Stimulated activated CD8-positive, alpha-beta memory T cell treated with anti-CD3 and anti-CD28 coated beads, Interleukin-7, amount 100 ng/mL, for 4 hours (primary cell): ENCODE data around the gene SPEM3.
"Not testable (repeated sequence)": the region's sequence is repeated elsewhere in the genome, so short reads cannot be mapped to it uniquely, and the experiment has no call there.

Experiments
- DNase-seq, 2 donors: peaks; one replicate each; pipeline ENCODE4 v3.0.0-alpha.2; 2020; ENCODE audit warnings: low read depth in 2 of 2

The SPEM3 gene

DNA sequence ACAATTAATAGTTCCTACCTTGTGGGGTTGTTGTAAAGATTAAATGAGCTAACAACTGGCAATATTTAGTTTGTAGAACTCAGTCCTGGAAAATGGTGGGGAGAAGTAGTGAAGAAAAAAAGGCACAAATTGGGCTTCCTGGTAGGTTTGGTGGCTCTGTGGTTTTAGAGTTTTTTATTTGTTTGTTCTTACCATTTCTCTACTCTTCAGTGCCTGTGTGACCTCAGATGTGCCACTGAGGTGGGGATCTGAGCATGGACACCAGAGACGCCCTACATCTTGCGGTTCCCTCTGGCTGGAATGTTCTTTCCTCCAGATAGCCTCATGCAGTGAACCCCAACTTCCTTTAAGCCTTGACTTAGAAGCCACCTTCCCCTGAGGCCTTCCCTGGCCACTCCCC is 43.1 kb downstream of the SPEM3 start:
- no peak for DNase-seq

DNA sequence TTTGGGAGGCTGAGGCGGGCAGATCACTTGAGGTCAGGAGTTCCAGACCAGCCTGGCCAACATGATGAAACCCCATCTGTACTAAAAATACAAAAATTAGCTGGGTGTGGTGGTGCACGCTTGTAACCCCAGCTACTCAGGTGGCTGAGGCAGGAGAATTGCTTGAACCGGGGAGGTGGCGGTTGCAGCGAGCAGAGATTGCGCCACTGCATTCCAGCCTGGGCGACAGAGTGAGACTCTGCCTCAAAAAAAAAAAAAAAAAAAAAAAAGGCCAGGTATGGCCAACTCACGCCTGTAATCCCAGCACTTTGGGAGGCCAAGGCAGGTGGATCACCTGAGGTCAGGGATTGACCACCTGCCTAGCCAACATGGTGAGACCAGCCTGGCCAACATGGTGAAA is 46.1 kb downstream of the SPEM3 start:
- DNase-seq: not testable (repeated sequence)

DNA sequence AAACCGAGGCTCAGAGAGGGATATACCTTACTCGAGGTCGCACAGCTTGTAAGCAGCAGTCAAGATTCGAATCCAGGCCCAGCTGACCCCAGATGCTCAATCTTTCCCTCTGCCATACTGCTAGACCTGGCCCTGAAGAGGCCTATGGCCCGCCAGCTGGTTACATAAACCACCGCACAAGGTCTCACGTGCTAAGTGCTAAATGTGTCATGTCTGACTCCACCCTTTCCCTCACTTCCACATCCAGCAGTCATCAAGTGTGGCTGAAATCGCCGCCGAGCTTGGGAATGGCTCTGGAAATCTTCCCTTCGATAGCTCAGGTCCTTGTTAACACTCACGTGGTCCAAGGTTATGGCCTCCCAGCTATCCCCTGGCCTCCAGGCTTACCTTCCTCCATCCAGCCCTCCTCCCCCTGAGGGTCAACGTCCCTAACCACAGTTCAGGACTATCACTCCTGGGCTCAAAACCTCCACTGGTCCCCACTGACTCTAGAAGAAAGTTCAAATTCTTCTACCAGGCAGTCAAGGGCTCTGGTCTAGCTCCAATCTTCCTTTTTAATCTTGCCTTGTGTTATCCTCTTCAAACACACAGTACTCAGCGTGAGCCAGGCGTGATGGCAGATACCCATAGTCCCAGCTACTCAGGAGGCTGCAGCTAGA is 47.2 kb downstream of the SPEM3 start:
- no peak for DNase-seq

DNA sequence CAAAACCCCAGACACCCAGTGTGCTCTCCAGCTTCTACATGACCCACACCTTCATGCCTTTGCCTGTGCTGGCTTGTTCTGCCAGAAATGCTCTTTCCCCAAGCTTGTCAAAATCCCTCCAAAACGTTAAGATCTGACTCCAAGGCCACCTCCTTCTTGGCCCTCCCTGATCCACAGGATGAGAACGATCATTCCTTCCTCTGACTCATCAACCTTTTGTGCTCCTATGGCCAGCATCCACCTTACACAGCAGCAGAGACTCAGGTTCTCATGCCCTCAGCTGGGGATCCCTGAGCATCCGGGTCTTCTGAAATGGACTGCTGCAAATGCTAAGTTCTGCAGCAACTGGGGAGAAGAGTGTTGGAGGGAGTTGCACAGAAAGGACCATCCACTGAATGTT is 47.8 kb downstream of the SPEM3 start:
- no peak for DNase-seq

DNA sequence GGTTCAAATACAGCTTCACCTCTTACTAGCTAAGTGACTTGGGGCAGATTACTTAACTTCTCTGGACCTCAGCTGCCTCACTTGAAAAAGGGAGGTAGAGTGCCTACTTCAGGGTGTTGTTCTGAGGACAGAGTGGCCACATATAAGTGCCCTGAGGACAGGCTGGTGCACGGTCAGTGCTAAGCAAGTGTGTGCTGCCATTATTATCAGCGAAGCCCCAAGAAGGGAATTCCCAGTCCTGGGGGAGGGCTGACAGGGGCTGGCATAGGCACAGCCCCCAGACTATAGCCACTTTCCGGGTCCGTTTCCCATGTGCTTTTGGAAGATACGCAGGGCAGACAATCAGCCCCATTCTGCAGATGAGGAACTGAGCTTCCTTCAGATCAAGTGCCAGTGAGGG is 48.3 kb downstream of the SPEM3 start:
- DNase-seq: no peak

DNA sequence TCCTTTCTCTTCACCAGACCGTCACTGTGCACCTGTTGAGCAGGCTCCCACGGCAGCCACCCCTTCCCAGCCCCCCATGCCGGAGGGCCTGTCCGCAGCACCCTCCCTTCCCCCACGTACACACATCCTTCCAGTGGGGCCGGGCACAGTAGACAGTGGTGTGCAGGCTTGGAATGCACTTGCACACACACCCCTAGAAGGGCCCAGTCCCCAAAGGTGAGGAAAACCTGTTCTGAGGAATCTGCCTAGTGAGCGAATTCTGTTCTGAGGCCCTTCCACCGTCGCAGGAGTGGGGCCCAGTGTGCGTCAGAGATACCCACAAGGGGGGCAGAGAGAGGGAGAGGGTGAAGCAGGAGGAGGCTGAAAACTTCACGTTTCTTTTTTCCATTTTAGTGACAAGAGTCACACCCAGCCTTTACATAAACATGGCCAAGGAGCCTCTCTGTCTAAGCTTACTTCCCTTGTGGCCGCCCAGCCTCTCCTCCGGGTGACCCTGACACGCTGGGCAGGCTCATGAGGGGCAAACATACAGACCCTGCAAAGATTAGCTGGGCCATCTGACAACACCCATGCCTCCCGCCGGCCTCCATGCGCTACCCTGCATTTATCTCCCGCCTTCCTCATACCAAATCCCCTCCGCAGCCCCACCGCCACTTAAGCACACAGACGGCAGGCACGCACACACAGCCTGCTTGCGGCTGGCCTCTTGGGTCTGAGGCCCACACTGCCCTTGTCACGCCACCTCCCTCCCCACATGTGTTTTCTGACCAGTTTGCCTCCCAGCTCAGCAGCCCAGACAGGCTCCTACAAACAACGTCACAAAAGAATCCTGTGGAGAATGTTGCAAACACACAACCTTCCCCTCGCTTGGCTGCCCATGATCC is 49.0 kb downstream of the SPEM3 start:
- peak in 1 of 2 donors; percentile 31 for DNase-seq

DNA sequence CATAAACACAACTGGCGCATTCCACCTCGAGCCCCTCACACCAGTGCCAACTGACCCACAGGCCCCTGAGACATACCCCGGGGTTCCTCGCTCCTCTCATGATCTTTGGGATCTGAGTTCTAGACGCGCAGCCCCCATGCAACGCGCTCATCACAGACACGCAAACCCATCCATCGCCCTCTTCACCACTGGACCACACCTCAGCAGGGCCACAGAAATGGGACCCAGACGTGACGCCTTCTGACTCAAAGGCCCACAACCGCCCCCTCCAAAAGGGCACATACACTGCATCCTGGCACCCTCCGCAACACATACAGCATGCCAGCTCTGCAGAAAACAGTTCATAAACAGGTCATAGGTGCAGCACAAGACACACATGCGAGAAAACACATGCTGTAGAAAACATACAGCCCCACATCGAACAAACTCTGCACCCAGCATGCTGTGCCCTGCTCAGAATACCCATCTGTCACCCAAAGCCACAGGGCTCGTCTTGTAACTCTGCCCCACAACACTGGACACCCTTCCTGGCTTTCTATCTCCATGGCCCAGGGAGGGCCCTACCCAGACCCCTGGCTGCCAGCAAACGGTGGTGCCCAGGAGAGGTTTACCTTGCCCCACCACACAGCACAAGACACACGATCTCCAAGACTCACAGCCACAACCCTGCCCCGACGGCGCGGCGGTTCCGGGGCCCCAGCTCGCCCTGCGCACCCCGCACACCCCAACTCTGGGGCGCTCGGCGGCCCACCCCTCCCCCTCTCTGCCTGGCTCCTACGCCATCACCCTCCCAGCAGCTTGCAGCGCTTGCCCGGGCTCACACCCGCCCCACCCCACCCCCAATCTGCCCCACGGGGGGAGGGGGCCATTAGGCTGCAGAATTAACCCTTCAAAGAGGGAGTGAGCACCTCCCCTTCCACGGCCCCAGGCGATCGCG is 49.9 kb downstream of the SPEM3 start:
- DNase-seq: peak in 1 of 2 donors; percentile 59

DNA sequence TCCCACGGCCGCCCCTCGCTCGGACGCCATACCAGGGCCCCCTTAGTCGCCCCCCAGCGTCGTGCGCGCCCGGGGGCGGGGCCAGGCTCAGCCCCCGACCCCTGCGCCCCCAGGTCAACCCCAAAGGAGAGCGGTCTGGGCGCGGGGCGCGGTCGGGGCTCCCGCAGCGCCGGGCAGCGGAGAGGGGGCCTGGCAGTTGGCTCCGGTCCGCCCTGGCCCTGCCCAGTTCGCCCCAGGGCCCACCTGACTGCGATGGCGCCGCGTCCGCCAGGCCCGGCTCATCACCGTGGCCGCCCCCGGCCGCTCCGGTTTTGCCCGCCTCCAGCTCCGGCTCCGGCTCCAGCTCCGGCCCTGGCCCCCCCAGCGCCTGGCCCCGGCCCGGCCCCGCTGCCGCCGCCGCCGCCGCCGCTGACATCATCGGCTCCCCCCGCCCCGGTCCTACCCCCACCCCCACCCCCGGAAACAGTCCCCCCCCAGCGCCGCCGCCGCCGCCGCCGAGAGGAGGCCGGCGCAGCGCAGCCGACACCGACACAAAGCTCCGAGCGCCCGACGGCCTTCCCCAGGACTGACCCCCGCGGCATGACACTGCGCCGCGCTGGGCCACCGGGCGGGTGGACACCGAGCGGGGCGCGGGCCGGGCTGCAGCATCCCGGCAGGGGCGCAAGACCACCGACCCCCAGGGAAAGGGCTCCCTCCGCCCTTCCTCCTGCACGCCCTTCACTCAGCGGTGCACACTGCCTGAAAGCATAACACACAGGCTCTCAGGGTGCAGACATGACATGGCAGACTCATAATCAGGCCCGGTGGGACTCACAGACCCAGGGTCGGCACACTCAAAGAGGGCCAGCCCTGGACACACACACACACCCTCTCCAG is 50.8 kb downstream of the SPEM3 start, which contains the start of gene ZBTB4:
Gene ZBTB4 (minus strand): TSS at position 419 of the 876 bp plus-strand sequence. CDS start 12,830 bp downstream, outside the sequence.
- peak in 1 of 2 donors; percentile 65 for DNase-seq

DNA sequence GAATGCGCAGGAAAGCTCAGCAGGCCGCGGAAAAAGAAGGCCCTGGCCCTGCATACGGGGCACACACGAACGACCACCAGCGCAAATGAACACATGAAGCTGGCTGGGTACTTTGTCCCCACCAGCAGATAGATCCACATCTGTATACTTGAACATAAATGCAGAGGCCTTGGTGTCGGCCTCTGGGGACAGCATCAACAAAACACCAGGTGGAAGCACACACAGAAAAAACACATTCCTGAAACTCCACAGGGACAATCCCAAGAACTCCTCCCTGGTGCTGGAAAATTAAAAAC is 51.4 kb downstream of the SPEM3 start:
- DNase-seq: no peak

DNA sequence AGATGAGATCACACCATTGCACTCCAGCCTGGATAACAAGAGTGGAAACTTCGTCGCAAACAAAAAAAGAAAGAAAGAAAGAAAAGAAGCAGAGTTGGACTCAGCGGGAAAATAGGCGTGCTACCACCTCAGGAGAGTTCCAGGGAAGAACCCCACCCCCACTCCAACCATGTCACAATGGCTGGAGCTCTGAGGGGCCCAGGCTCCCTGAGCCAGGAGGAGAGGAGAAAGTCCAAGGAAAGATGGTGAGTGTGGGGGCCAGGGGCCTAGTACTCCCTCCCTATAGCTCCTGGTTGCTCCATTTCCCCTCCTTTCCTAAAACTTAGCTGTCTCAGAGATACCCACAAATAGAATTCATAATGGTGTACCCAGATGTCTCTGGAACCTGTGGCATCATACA is 52.6 kb downstream of the SPEM3 start, which contains the start of gene SLC35G6:
Gene SLC35G6 (plus strand): TSS at position 172 of the 400 bp plus-strand sequence. CDS start 71 bp downstream, at position 243.
- DNase-seq: not testable (repeated sequence)

DNA sequence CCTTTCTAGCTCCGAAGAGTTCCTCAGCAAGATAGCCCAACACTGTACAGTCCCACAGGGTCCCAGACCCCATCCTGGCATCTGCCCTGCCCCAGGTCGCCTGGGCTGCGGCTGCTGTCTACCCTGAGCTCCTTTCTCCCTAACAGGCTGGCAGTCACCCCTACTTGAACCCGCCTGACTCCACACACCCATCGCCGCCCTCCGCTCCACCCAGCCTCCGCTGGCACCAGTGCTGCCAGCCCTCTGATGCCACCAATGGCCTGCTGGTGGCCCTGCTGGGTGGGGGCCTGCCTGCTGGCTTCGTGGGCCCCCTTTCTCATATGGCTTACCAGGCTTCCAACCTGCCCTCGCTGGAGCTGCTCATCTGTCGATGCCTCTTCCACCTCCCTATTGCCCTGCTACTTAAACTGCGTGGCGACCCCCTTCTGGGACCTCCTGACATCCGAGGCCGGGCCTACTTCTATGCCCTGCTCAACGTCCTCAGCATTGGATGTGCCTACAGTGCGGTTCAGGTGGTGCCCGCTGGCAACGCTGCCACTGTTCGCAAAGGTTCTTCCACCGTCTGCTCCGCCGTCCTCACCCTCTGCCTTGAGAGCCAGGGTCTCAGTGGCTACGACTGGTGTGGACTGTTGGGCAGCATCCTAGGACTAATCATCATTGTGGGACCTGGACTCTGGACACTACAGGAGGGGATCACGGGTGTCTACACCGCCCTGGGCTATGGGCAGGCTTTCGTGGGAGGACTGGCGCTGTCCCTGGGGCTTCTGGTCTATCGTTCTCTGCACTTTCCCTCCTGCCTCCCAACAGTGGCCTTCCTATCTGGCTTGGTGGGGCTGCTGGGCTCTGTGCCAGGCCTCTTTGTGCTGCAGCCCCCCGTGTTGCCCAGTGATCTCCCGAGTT is 53.4 kb downstream of the SPEM3 start:
- not testable (repeated sequence) for DNase-seq
